Measurements from ENCODE around the gene PRR7.

DNA sequence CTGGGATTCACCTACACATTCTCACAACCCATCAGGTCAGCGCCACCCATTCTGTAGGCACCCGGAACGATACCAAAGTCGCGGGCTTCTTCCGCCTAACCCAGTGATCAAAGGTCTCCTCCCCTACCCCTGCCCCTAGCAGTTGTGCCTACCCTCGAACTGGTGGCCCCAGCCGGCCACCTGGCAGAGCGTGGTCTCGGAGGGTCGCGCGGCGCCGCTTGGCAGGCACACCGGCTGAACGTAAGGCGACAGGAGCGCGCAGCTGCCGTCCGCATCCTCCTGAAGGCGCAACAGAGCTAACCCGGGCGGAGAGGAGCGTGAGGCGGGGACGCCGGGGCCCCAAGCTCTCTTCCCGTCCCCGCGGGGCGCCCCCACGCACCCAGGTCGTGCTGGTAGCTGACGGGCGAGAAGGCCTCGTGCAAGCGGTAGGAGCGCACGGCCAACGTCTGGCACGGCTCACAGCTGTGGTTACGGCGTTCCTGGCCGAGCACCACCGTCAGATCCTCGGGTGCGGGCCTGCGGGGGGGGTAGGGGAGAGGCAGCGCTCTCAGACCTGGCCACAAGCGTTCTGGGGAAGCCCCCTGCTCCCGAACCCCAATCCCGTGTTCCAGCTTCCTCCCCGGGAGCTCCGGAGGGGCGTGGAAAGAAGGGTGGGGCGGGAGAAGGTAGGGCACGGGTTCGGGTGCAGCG, 43.4 kb upstream of the PRR7 start:
- TF ChIP-seq, protein P1, sequence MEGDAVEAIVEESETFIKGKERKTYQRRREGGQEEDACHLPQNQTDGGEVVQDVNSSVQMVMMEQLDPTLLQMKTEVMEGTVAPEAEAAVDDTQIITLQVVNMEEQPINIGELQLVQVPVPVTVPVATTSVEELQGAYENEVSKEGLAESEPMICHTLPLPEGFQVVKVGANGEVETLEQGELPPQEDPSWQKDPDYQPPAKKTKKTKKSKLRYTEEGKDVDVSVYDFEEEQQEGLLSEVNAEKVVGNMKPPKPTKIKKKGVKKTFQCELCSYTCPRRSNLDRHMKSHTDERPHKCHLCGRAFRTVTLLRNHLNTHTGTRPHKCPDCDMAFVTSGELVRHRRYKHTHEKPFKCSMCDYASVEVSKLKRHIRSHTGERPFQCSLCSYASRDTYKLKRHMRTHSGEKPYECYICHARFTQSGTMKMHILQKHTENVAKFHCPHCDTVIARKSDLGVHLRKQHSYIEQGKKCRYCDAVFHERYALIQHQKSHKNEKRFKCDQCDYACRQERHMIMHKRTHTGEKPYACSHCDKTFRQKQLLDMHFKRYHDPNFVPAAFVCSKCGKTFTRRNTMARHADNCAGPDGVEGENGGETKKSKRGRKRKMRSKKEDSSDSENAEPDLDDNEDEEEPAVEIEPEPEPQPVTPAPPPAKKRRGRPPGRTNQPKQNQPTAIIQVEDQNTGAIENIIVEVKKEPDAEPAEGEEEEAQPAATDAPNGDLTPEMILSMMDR (IDR thresholded peaks at IDR 0.05; ENCODE audit: low read depth, low read length, poor library complexity, severe bottlenecking): no peak
- no peak for TF ChIP-seq EZH2phosphoT487 (IDR thresholded peaks at IDR 0.05; ENCODE audit: borderline replicate concordance, low read length)

Measured in DOHH2 (cell line).